Measurements from ENCODE around the gene EFCAB6. TPM values are rescaled to one million over a fixed set of nuclear protein-coding genes. Genes with fewer than 3 reads are reported as not detected.
A peak's percentile ranks its signal among the peaks of the same experiment; 100 is the strongest.

EFCAB6 gene
- total and polyA plus RNA-seq, 8 donors: 2.0 to 5.5 (median 3.5) TPM

- Histone ChIP-seq H3K4me1 (no peaks in the 10 kb centered on the region), H3K27me3 (no peaks in the 10 kb centered on the region), H3K4me3 (no peak overlapping the region), H3K27ac (no peak overlapping the region), H3K36me3 (no peaks in the 10 kb centered on the region), H3K9me3 (no peaks in the 10 kb centered on the region)
- ATAC-seq (no peak), DNase-seq (no peak)
- intact Hi-C loops (cut with DNase I): no loop called here
- no peak for TF ChIP-seq CTCF (IDR thresholded peaks at IDR 0.05)
These were observed 77.5 kb downstream of the EFCAB6 start for GRCh38 chr22:43734370-43735150.

- H3K36me3 ChIP-seq: no peaks in the 10 kb centered on the region
- ATAC-seq (no peak), DNase-seq (no peak)
- intact Hi-C loops (cut with DNase I): no loop called here
- H3K27ac ChIP-seq: no peak overlapping the region
- no peaks in the 10 kb centered on the region for H3K9me3 ChIP-seq
- no peaks in the 10 kb centered on the region for H3K27me3 ChIP-seq
- H3K4me1 ChIP-seq: no peaks in the 10 kb centered on the region
- no peak for TF ChIP-seq CTCF (IDR thresholded peaks at IDR 0.05)
- H3K4me3 ChIP-seq: no peak overlapping the region
These were observed 79.0 kb downstream of the EFCAB6 start for GRCh38 chr22:43733138-43733537.

GRCh38 chr22:43731988-43732387 is 80.1 kb downstream of the EFCAB6 start:
- Histone ChIP-seq H3K9me3 (no peaks in the 10 kb centered on the region), H3K4me3 (no peak overlapping the region), H3K27ac (no peak overlapping the region), H3K27me3 (no peaks in the 10 kb centered on the region), H3K4me1 (no peaks in the 10 kb centered on the region), H3K36me3 (no peaks in the 10 kb centered on the region)
- ATAC-seq (no peak), DNase-seq (no peak)
- no peak for TF ChIP-seq CTCF (IDR thresholded peaks at IDR 0.05)
- intact Hi-C loops (cut with DNase I): no loop called here

GRCh38 chr22:43726964-43727543 is 85.1 kb downstream of the EFCAB6 start:
- H3K27ac ChIP-seq: no peak overlapping the region
- H3K36me3 ChIP-seq: no peaks in the 10 kb centered on the region
- intact Hi-C loops (cut with DNase I): no loop called here
- no peak for TF ChIP-seq CTCF (IDR thresholded peaks at IDR 0.05)
- H3K27me3 ChIP-seq: no peaks in the 10 kb centered on the region
- no peaks in the 10 kb centered on the region for H3K4me1 ChIP-seq
- no peaks in the 10 kb centered on the region for H3K9me3 ChIP-seq
- ATAC-seq: no peak
- no peak overlapping the region for H3K4me3 ChIP-seq
- DNase-seq: no peak

- peak in 1 of 4 donors; percentile 30 for DNase-seq
- no peak overlapping the region for H3K4me3 ChIP-seq
- no peaks in the 10 kb centered on the region for H3K9me3 ChIP-seq
- H3K36me3 ChIP-seq: no peaks in the 10 kb centered on the region
- intact Hi-C loops (cut with DNase I): no loop called here
- H3K27me3 ChIP-seq: no peaks in the 10 kb centered on the region
- no peaks in the 10 kb centered on the region for H3K4me1 ChIP-seq
- ATAC-seq: peak; percentile 26
- H3K27ac ChIP-seq: no peak overlapping the region
- TF ChIP-seq CTCF (IDR thresholded peaks at IDR 0.05): no peak
These were observed 85.8 kb downstream of the EFCAB6 start for GRCh38 chr22:43726322-43726721.

All from left lung (tissue), 10 donors.